Measurements from ENCODE around the gene FASLG.
A peak's percentile ranks its signal among the peaks of the same experiment; 100 is the strongest.

The FASLG gene

DNA sequence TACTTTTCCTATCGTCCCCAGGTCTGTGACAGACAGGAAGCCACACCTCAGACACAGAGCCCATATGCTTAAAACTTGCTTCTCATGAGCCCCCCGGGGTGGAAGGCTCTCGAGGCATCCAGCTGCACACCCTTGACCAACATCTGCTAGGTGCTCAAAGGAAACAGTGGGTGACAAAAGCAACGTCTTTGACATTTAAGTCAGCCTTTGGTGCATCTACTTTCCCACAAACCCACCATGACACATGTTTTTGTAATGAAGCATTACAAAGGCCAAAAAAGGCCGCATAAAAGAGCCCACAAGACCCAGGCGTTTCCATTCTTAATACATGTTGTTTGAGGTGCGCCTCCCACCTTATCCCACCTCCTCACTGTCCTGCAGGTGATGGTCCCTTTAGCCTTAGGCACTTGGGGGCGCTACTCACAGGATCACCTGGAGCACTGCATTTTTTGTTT is 11.8 kb upstream of the FASLG start:
- DNase-seq: no peak

DNA sequence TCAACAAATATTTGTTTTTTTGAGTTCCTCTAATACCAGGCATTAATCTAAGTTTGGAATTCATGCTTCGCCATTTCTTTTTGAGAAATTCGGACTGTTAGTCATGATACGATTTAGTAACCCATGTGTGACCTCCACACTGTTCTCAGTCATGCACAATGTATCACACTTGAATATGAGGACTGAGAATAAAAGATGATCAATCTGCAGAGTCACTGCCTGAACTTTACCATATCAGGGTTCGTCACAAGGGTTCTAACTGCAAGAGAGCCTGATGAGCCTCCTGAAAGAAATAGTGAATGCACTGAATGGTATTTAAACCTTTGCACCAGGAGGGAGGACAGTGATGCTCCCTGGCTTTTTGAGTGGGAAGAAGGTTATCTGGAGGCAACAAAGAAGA is 10.9 kb upstream of the FASLG start:
- DNase-seq: no peak

DNA sequence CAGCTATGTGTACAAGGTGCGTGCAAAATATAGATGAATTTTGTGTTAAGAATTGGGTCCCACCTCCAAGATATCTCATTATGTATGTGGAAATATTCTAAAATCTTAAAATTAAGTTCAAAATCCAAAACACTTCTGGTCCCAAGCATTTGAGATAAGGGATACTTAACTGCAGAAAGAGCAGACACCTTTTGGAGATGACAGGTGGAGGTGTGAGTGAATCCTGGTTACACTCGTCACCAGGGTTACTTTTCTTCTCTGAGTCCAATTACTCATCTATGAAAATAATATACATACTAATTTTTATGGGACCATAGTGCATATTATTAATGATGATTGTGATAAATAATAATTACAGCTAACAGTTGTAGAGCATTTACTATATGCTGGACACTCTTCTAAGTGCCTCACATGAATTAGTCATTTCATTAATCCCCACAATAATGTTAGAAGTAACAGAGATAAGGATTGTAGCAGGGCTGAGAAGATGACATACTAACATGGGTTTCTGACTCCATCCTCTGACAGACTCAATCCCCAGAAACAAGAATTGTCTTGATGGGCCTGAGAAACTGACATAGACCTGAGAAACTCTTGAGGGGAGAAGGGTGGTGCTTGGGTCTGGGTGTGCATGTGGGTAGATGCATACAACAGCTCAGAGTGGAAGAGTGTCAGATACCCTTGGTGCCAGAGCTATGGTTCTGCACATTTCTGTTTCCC is 8.3 kb upstream of the FASLG start:
- no peak for DNase-seq

DNA sequence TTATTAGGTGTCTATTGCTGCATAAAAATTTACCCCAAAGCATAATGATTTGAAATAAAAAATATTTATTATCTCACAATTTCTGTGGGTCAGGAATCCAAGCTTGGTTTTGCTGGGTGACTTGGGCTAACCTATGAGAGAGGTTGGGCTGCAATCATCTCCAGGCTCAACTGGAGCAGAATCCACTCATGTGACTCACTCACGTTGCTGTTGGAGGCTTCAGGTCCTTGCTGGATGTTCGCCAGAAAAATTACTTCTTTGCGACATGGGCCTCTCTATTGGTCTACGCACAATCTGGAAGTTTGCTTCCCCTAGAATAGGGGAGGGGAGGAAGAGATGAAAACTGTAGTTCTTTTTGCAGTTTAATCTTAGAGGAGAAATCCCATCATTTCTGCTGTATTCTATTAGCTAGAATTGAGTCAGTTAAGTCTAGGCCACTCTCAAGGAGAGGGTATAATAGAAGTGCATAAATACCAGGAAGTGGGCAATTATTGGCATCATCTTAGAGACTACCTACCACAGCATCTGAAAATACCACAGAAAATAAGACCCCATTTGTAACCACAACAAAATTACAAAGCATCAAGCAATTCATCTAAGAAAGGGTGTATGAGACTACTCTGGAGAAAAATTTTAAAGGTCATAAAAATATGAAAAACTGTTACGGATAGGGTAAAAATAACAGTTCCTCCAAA is 5.7 kb upstream of the FASLG start:
- no peak for DNase-seq

DNA sequence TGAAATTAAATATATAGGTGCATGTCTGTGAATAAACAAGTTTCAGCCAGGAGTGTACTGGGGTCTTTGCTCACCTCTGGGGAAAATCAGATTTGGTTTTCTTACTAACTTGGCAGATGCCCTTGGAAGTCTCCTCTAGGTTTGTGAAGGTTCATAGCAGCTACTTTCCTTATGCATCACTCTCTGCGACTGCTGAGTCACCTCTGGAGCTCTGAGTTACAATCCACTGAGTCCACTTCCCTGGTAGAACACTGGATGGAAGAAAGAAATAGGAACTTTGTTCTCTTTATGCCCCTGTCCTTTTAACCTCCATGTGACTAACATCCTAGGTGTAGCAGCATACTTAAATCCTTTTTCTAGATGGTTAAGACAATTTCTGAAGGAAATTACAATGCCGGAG is 4.4 kb upstream of the FASLG start:
- no peak for DNase-seq

DNA sequence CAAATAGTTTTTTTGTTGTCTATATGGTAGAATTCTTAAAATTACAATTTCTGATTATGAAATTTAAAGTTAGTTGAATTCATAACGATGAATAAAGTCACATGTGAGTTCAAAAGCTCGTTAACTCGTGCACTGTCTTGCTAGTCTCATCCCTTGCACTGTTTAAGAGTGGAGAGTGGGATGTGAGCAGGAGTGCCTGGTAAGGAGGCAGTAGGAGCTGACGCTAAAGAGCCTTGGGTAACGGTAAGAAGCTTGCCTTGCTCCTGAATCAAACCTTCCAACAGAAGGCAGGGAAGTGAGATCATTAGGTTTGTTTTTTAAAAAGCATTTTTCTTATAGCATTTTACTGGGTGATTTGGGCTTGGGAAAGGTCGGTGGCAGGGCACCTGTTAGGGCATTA is 2.3 kb upstream of the FASLG start:
- DNase-seq: no peak

DNA sequence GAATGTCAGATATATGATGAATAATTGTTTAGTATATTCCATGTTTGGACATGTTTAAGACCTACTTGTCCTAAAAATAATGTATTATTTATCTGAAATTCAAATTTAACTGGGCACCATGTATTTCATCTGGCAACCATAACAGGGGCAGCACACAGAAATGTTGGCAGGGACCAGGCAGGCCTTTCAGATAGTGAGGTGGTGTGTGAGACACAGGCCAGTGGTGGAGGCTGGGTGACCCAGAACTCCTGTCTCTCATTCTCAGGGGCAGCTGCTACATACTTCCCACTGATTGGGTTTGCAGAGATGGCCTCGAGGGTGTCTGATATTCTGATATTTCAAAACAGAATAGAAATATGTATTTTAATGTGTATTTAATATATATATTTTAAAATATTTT is 1.3 kb upstream of the FASLG start:
- no peak for DNase-seq

DNA sequence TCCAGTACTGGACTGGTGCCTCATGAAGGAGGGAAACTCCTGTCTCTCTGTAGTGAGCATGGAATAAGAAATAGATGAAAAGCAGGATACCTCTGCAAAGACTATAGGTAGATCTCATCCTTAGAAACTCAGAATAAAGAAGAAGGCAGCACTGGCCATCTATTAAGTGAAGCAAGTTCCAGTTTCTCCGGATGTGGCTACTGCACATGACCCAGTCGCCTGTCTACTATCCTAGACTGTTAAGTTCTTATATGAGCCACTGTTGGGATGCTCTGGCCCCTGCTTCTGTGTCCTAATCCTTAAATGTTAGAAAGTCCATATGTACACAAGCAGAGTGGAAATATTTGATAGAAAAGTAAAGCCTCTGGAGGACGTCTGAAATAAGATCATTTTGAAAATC is 2.2 kb downstream of the FASLG start:
- no peak for DNase-seq

DNA sequence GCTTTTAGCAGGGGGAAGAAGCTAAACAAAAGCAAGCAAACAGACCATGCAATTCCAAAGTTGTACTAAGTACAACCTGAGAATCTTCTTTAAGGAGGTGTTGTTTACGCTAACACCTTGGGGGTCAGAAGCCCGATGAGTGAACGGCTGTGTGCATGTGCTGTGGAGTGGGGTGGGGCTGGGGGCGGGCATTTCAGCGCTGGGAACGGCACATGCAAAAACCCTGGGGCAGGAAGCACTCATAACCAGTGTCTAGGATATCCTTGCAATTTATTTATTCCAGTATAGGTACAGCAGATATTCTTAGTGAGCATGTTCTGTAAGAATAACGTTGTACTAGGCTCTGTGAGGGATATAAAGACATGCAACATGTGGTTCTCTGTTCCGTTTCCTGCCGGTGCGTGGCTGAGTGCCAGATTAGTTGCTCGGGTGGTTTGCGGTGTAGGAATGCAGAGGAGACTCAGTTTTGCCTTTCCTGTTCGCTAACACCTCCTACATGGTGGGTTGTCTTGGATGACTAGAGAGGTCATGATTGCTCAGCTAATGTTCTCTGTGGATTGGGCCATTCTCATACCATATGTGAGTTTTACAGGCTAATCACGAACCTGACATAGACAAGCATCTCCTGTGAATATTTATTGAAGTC is 3.7 kb downstream of the FASLG start:
- no peak for DNase-seq

DNA sequence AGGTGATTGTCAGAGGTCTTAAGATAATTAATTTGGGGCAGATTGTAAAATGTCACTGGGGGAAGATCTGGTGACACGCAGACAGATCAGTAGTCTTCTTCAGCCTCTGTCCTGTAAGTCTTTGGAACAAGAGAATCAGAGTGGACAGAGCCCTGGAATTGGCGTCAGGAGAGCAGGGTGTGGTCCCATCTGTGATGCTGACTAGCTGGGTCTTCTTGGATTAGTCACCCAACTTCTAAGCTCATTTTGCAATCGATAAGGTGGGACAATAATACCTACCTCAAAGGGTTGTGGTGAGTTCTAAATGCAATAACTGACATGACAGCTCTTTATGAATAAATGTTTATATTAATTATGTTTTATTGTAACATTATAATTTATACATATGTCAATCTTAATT is 4.8 kb downstream of the FASLG start:
- DNase-seq: no peak

DNA sequence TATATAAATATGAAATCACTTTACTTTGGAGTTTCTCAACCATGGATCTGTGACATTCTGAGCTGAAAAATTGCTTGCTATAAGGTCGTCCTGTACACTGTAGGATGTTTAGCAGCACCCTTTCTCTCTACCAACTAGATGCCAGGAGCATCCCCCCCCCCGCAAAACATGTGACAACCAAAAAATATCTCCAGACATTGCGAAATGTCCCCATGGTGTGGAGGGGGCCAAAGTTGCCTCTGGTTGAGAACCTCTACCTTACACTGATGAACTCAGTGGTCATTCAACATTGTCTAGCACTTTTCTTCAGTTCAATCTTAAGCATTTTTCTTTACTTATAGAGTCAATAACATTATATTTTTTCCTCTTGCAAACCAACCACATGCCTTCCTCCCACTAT is 9.2 kb downstream of the FASLG start:
- no peak for DNase-seq

DNA sequence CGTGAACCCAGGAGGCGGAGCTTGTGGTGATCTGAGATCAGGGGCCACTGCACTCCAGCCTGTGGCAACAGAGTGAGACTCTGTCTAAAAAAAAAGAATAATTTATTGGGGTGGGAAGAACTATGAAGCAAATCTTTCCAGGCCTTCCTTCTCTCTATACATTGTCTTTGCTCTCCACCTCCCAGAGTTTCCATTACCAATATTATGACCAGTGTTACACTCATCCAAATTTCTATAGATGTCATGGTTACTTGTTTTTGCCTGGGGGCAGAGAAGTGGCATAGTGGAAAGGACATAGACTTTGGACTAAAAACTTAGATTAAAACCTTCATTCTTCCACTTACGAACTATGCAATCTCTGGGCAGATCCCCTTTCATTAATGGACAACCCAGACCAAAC is 10.1 kb downstream of the FASLG start:
- DNase-seq: no peak

DNA sequence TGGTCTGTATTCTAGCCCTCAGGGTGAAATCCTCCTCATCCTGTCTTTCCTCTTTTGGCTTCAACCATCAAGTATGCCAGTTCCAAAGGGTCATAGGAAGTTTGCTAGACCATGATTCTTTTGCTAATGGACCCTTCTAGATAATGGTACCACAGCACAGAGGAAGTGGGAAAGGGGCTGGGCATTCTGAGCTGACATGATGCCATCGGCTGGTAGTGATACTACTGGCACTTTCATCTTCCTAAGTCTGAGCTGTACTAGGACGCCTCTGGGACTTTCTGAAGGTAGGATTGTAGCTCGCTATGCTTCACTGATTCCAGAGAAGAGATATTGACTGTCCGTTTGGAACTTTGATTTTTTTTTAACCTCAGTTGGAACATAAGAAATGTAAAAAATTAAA is 11.4 kb downstream of the FASLG start:
- no peak for DNase-seq

DNA sequence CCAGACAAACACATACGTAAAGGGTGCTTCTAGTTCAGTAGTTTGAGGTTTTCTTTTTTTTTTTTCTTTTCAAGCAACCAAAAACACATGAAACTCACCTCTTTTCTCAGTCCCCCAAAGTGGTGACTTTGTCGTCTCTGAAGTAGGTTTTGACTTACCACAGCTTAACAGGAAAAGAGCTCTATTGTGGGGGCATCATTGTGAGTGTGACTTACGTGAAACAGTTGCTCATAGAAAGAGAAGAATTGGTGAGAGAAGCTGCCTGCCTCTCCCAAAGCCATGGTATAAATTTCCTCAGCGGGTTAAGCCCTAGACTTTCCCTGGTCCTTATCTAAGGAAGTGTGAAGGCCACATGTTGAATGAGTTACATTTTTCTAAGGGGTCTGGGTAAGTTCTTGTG is 11.9 kb downstream of the FASLG start:
- DNase-seq: no peak

DNA sequence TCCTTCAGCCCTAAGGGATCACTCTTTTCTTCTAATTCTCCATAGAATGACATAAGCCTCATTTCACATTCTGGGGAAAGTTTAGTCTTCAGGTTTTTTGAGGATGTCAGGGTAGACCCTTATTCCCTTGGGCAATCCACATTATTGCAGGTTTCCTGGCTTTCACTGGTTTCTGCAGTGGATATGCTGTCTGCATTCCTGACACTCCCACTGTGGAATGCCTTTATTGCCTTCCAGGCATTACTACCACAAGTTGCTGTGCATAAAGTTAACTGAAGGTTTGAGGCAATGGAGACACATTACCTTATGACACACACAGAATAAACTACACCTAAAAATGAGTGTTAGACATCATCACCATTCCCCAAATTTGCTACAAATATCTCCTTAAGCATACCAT is 12.7 kb downstream of the FASLG start:
- DNase-seq: no peak

DNA sequence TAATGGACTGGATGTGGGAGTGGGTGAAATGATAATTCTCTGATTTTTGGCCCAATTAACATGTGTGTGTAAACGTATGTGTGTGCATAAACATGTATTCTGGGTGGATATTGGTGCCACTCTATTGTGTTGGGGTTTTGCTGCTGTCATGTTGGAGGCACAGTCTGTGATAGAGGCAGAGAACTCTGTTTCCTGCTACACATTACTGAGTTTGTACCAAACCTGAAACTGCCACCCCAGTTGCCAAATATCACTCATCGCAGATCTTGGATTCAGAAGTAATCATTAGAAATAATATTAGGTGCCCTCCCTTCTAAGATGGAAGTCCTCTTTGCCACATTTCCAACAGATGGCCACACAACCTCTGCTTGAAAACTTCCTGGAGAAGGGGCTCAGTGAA is 13.8 kb downstream of the FASLG start:
- no peak for DNase-seq

DNA sequence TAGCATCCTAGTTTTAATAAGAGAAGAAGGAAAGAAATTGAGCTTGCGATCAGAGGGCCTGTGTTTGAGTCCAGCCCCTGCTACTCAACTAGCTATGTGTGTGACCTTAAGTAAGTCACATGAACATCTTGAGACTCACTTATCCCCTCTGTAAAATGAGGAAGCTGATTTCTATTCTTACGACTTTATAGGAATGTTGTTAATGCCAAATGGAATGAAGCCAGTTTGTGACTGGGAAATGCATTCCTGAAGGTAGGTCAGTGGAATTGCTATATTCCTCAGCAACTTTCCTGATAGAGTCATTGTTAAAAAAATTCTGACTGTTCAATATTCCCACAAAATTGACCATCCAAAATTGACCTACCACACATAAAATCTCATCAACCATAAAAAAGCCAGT is 14.9 kb downstream of the FASLG start:
- no peak for DNase-seq

DNA sequence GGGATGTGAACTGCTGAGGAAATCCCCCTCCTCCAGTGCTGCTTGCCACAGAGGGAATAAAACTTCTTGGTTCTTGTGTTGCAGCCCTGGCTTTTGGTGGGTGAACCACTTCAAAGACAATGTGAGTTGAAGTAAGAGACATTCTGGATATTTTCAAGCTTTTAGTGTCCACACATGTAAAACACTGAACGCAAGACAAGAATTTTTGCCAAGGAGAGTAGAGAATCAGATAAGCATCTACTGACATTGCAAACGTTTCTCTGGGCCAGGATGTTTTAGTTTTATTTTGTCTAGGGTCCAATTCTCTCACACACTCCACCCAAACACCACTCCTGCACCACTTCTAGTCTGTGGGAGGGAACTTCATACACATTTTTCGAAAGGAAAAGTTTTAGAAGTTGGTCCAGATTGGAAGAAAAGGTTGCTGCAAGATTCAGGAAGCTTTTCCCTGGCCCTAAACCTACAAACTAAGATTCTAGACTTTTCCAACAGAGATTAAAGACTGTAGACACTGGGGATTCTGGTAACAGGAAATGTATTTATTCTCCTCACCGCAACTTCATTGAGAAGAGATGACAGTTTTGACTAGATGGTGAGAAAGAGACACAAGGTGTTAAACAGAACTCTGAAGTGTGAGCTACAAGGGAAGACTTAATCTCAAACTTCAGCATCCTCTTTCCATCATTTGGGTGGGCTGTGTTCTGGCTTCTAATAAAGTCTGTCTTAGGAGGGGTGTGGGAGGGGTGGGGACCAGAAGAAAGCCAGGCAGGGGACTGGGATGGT is 16.1 kb downstream of the FASLG start:
- no peak for DNase-seq

DNA sequence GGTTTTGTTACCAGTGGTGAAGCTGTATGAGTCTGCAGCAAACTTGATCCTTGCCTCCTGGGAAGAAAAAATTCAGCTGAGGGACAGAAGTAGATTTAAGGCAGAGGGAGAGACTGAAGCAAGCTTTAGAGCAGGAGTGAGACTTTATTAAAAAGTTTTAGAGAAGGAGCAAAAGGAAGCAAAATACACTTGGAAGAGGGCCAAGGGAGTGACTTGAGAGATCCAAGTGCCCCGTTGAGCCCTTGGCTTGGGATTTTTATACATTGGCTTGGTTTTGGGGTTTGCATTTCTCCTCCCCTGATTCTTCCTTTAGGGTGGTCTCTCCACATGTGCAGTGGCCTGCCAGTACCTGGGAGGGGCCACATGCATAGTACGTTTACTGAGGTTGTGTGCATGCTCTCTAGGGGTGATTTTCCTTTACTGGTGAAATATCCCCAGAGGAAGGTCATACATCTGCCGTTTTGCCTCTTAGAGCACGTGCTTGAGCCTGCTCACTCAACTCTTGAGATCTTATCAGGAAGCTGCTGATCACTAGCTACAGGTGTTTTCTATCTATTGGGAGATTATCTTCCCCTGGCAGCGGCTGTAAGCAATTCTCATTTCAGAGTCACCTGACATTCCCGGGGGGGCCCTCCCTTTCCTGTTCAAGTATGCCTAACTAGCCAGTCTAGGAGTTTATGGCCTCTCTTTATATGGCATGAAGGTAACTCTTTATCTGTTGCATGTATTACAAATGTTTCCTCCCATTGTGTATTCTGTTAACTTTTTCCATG is 20.3 kb downstream of the FASLG start:
- DNase-seq: peak in 1 of 2 experiments; percentile 55

DNA sequence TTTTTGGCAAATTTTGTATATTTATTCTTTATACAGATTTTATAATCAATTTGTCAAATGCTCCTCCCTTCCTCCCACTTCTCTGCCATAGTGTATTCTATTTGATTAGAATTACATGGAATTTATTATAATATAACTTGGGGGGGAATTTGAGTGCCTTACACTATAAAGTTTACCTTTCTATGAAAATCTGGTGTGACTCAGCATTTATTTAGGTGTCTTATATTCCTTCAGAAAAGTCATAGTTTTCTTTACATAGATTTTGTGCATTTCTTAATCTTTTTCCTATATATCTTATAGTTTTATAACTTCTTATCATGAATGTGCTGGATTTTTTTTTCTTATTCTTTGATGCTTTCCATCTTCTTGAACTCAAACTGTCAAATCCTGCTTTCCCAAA is 21.3 kb downstream of the FASLG start:
- no peak for DNase-seq

DNA sequence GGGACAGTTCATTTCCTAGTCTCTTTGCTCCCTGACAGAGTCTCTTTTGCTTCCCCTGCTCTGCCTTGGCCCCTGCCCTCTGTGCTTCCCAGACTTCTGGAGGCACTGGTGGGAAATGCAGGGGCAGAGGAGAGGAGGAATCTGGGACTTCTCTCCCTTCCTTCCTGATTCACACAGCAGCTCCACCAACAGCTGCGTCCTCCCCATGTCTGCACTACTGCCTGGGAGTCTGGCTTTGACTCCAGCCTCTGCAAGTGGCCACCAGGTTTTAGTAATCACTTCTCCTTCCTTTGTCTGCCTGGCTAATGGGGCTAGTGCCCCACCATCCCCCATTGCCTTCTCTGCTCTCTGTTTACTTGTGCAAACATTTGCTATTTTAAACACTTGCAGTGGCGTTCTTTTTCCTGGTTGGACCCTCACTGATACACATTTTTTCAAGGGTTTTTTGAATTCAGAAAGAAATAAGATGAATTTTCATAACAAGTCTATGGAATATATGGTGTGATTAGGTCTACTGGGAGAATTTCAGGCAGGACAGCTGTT is 21.9 kb downstream of the FASLG start:
- DNase-seq: no peak

DNA sequence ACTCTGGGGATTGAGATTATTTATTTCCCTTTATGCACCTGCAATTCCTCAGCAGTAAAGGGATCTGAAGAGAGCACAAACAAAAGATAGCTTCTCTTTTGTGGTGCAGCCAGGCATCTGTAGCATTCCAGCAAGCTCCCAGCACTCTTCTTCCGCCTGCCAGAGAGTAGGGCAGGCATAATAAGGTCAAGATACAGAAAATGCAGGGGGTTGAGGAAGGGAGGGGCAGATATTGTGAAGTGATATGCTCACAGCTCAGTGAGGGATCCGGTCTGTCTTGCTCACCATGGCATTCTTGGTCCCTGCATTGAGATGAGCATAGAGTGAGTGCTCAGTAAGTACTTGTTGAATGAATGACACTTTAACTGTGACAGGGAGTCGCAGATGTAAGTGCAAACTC is 23.9 kb downstream of the FASLG start:
- DNase-seq: no peak
